Psoas muscle (tissue), 8 donors: ENCODE data around the gene PCDH19. TPM values are rescaled to one million over a fixed set of nuclear protein-coding genes. Genes with fewer than 3 reads are reported as not detected.

Experiments used
- ATAC-seq, 4 donors: fragments of 200-7000 bp; cut with Tn5 transposase; one replicate each; pipeline ENCODE4 v1.9.1; 2020; ENCODE audit warnings: moderate library complexity in 3 of 4, mild to moderate bottlenecking in 2 of 4
- DNase-seq, 2 donors: peaks; one replicate each; pipeline ENCODE4 v3.0.0-alpha.2; 2020
- H3K27ac ChIP-seq: fragments of 200-600 bp; one replicate; pipeline ENCODE4 v1.8.0; 2022
- H3K27me3 ChIP-seq, 3 donors: fragments of 200-600 bp in 1 of 3; one replicate each; pipeline versions ENCODE4 v1.6.1 to v1.8.0; 2013 to 2022; ENCODE audit warnings: low read length in 2 of 3, mild to moderate bottlenecking in 2 of 3, moderate library complexity in 1 of 3; ENCODE audit not compliant: insufficient read depth in 3 of 3
- H3K36me3 ChIP-seq, 2 donors: fragments of 200-600 bp in 1 of 2; one replicate each; pipeline versions ENCODE4 v1.6.1 to v1.8.0; 2013 to 2022; ENCODE audit warnings: low read depth in 1 of 2, mild to moderate bottlenecking in 1 of 2, moderate library complexity in 1 of 2; ENCODE audit not compliant: insufficient read depth in 1 of 2
- H3K4me1 ChIP-seq: fragments of 200-600 bp; one replicate; pipeline ENCODE4 v1.8.0; 2022
- H3K4me3 ChIP-seq: fragments of 200-600 bp; one replicate; pipeline ENCODE4 v1.8.0; 2022; ENCODE audit warnings: mild to moderate bottlenecking
- H3K9me3 ChIP-seq: fragments of 200-600 bp; one replicate; pipeline ENCODE4 v1.8.0; 2022
- WGBS, 3 donors: extraction: QIAGEN DNeasy Blood & Tissue Kit; methylation state at CpG; one replicate each; pipeline versions ENCODE4 v1.1.6 to v1.1.7; 2013; 5-methylcytosine and 5-hydroxymethylcytosine counted together
- intact Hi-C, 2 donors: fragments of 100-400 bp; cut with DNase I; formaldehyde crosslinking; loops; one replicate each; pipeline versions ENCODE4 v1.11.0 to v1.14.2; 2022
- polyA plus RNA-seq, 3 donors: library from polyadenylated mRNA; stranded (reverse); fragments of 200-250 nt; gene quantifications; one replicate each; pipeline ENCODE4 v1.2.3, GENCODE V29; 2013
- total RNA-seq, 4 donors: library from RNA; stranded (reverse); fragmentation: NEBNext Ultra II Directional in 2 of 4; extraction: Animal tissue kit (Norgen Biotek cat#: 25700) in 2 of 4; gene quantifications; one replicate each; pipeline versions ENCODE4 v1.2.1 to v1.2.4, GENCODE V29; 2021 to 2023
- TF ChIP-seq, protein P1 (sequence below): fragments of 200-600 bp; IDR thresholded peaks from one replicate; pipeline ENCODE4 v1.8.0; 2022; ENCODE audit warnings: antibody characterized with exemption
- donor health status: healthy with polysubstance abuse.
- donor health status: DM: no; HTN: no; CAD: no; lungs with moderate emphysema.
- donor health status: Bipolar disorder and iron deficiency.
- donor health status: healthy.
- donor health status: DM: yes; HTN: yes; CAD: no.
- donor health status: DM: no; HTN: no; CAD: no.
- donor health status: DM: no; HTN: no; CAD: no.
- donor health status: DM: yes; HTN: yes; CAD: no.

The PCDH19 gene
- total and polyA plus RNA-seq, 7 donors = 0.13 to 1.2 (median 0.40) TPM

DNA sequence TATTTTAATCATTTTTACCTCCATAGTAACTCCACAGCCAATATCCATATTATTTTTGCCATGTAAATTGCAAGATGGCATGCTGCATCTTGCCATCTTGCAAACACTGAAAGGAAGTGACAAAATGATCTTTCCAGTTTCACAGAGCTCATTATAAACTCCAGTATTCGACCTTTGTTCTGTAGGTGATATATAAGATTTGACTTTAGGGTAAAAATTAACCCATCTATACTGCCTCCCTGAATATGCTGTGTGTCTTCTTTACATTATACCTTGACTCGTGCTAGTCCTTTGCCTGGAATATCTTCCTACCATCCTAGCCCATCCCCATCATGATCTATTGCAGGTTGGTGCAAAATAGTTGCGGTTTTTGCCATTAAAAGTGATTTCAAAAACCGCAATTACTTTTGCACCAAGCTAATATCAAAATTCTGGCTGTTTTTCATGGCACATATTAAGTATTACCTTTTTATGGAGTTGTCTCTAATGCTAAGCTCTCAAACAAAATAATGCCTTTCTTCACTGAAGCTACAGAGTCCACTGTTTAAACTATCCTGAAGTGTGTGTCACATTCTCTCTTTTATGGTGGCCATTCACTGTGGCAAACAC is 161.1 kb downstream of the PCDH19 start:
- H3K4me3 ChIP-seq = no peak overlapping the region
- WGBS, 3 donors = 61 to 85% (median 80%) methylated on average over 4 of the region's 4 CpGs
- no peaks in the 10 kb centered on the region for H3K27me3 ChIP-seq
- intact Hi-C loops = no loop called here
- no peaks in the 10 kb centered on the region for H3K4me1 ChIP-seq
- no peaks in the 10 kb centered on the region for H3K36me3 ChIP-seq
- ATAC-seq (no peak), DNase-seq (no peak)
- H3K27ac ChIP-seq = no peak overlapping the region
- H3K9me3 ChIP-seq = no peaks in the 10 kb centered on the region
- TF ChIP-seq, protein P1, sequence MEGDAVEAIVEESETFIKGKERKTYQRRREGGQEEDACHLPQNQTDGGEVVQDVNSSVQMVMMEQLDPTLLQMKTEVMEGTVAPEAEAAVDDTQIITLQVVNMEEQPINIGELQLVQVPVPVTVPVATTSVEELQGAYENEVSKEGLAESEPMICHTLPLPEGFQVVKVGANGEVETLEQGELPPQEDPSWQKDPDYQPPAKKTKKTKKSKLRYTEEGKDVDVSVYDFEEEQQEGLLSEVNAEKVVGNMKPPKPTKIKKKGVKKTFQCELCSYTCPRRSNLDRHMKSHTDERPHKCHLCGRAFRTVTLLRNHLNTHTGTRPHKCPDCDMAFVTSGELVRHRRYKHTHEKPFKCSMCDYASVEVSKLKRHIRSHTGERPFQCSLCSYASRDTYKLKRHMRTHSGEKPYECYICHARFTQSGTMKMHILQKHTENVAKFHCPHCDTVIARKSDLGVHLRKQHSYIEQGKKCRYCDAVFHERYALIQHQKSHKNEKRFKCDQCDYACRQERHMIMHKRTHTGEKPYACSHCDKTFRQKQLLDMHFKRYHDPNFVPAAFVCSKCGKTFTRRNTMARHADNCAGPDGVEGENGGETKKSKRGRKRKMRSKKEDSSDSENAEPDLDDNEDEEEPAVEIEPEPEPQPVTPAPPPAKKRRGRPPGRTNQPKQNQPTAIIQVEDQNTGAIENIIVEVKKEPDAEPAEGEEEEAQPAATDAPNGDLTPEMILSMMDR = no peak

DNA sequence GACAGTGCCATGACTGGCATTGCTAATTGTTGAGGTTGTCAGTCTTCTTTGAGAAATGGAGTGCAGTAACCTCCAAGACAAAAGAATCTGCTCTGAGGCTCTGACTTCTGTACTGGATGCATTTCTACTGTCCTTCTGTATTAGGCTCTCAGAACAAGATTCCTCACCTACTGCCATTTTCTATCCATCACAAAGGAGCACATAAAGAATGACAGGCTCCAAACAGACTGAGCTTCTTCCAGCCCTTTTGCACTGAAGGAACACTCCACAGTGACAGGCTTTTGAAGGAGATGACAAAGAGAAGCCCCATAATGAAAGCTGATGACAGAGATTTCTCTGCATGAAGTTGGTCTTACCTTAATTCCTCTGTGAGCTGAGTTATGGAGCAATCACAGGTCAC is 162.2 kb downstream of the PCDH19 start:
- H3K27ac ChIP-seq = no peak overlapping the region
- DNase-seq = no peak
- H3K4me3 ChIP-seq = no peak overlapping the region
- H3K36me3 ChIP-seq = no peaks in the 10 kb centered on the region
- TF ChIP-seq, protein P1 = no peak
- H3K9me3 ChIP-seq = no peaks in the 10 kb centered on the region
- no peaks in the 10 kb centered on the region for H3K27me3 ChIP-seq
- intact Hi-C loops = no loop called here
- ATAC-seq = no peak
- no peaks in the 10 kb centered on the region for H3K4me1 ChIP-seq

DNA sequence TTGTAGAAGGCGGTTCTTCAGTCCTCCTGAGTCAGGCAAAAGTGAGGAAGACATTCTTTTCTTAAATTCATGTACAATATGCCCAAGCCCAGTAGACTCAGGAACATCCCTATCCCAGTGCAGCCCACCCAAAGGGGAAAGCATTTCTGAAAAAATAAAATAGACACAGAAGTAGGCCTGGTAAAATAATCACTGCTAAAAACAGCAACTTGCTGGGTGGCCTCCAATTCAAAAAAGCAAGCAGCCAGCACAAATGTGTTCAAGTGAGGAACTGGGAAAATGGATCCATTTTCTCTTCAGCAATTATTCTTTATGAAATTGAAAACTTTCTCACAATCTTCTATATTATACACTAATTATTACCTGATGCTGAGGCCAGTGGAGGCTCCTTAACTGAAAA is 165.4 kb downstream of the PCDH19 start:
- no peak overlapping the region for H3K4me3 ChIP-seq
- no peak overlapping the region for H3K27ac ChIP-seq
- H3K9me3 ChIP-seq = no peaks in the 10 kb centered on the region
- no peak for ATAC-seq
- DNase-seq = no peak
- no peaks in the 10 kb centered on the region for H3K27me3 ChIP-seq
- WGBS, 3 donors = 65 to 88% (median 69%) methylated on average over 1 of the region's 1 CpG
- H3K36me3 ChIP-seq = no peaks in the 10 kb centered on the region
- TF ChIP-seq, protein P1 = no peak
- H3K4me1 ChIP-seq = no peaks in the 10 kb centered on the region
- intact Hi-C loops = no loop called here

Other genes starting within 250 kb of the PCDH19 start
- gene TNMD, start 174.7 kb upstream of the PCDH19 start, total RNA-seq = under 1 TPM in 1 of 4 donors, not detected in 3; 0.69 TPM
- under 1 TPM in 2 of 3 donors, not detected in 1; 0.03 to 0.06 TPM for gene TNMD, start 174.7 kb upstream of the PCDH19 start, polyA plus RNA-seq
- gene TSPAN6, start 226.5 kb upstream of the PCDH19 start, total RNA-seq = 1 to 10 TPM; 2.1 to 3.8 (median 2.8) TPM
- gene TSPAN6, start 226.5 kb upstream of the PCDH19 start, polyA plus RNA-seq = 1 to 10 TPM; 3.3 to 4.3 (median 3.8) TPM
- 1 to 10 TPM; 4.9 to 7.3 (median 5.1) TPM for gene SRPX2, start 233.9 kb upstream of the PCDH19 start, total RNA-seq
- gene SRPX2, start 233.9 kb upstream of the PCDH19 start, polyA plus RNA-seq = 1 to 10 TPM; 2.1 to 2.8 (median 2.3) TPM